GM21367 (cell line): Measurements from ENCODE around the gene PRKCD.
A peak's percentile ranks its signal among the peaks of the same experiment; 100 is the strongest.

ENCODE experiments used
- ATAC-seq: cut with Tn5 transposase; IDR thresholded peaks from one replicate; pipeline ENCODE4 v1.9.1; 2021; ENCODE audit not compliant: unreplicated experiment

The PRKCD gene

DNA sequence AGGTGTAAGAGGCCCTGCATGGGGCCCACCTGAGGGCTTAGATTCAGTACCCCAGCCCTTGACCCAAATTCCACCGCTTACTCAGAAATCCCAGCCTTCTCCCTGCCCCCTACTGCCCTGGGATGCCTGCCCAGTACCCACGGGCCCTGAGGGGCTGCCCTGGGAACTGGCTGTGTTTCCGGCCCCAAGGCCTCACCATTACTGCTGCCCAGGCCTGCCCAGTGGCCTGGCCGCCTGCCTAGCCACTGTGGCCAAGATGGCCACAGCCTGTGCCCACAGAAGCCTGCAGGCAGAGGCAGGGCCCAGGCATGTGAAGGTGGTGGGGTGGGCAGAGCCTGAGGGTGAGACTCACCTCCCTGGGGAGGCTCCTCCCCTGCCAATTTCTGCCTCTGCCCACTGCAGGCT lies 6.1 kb upstream of the PRKCD start:
- no peak for ATAC-seq

DNA sequence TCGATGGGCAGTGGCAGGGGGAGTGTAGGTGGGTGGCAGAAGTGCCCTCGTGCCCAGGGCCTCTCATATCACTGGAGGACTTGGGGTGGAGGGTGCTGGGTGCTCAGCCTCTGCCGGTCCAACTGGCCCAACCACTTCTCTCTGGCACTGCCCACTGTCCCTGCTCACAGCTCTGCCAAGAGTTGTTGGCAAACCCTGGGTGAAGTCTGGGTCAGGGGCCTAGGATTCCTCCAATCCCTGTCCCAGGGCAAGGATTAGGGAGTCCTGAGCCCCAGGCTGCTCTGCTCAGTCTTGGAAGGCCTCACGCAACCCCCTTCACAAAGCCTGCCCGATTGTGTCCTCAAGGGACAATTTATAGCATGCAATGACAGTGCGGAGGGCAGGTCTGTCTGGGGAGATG lies 5.2 kb upstream of the PRKCD start:
- ATAC-seq = no peak

DNA sequence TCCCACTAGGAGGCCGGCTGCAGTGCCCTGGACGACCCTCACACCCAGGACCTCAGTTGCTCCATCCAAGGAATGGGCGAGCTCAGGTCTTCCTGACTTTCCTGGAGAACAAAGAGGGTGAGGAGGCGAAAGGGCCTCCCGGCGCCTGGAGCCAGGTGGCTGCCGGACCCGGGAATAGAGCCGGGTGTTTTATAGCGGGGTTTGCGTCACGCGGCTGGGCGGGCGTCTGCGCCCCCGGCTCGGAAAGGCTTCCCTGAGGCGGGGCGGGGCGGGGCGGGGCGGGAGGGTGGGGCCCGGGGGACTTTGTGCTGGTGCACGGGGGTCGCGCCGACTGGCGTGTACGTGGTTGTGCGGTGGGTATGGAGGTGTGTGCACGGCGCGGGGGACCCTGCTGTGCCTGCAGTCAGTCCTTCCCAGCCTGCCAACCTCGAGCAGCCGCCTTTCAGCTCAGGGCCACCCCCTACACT lies 4.6 kb upstream of the PRKCD start:
- ATAC-seq = no peak

DNA sequence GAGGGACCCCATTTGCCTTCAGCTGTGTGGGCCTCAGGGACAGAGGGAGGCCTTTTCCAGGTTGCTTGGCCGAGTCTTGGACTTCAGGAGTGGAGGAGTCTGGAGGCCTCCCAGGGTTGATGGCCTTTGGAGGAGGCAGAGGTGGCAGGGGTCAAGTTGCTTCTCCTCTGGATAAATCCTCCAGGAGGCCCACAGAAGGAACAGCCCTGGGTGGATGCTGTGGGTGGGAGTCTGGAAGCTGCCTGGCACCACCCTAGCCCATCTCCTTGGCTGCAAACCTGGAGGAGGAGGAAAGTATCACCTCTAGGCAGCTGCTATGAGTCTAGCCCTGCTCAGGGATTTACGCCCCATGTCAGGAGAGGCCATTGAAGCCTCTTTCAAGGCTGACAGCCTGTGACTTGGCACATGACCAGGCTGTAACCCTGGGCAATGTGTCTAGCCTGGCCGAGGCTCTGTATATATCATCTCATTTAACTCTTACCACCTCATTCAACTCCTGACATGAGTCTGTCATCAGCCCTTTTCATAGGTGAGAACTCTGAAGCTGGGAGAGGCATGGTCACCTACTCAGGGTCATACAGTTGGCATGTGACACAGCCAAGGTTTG lies 2.9 kb upstream of the PRKCD start:
- ATAC-seq = no peak

DNA sequence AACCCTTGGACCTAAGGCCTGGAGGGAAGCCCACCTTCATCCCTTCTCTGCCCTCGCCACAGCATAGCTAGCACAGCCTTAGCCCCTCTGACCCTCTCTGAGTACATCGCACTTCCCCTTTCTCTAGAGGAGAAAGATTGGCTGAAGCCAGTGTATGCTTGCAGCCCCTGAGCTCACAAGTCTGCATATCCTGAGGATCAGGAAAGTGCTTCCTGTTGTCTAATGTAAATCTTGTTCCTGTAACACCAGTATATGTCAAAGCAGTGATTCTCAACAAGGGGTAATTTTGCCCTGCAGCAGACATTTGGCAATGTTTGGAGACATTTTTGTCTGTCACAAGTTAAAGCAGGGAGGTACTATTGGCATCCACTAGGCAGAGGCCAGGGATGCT lies 2.2 kb upstream of the PRKCD start:
- no peak for ATAC-seq

DNA sequence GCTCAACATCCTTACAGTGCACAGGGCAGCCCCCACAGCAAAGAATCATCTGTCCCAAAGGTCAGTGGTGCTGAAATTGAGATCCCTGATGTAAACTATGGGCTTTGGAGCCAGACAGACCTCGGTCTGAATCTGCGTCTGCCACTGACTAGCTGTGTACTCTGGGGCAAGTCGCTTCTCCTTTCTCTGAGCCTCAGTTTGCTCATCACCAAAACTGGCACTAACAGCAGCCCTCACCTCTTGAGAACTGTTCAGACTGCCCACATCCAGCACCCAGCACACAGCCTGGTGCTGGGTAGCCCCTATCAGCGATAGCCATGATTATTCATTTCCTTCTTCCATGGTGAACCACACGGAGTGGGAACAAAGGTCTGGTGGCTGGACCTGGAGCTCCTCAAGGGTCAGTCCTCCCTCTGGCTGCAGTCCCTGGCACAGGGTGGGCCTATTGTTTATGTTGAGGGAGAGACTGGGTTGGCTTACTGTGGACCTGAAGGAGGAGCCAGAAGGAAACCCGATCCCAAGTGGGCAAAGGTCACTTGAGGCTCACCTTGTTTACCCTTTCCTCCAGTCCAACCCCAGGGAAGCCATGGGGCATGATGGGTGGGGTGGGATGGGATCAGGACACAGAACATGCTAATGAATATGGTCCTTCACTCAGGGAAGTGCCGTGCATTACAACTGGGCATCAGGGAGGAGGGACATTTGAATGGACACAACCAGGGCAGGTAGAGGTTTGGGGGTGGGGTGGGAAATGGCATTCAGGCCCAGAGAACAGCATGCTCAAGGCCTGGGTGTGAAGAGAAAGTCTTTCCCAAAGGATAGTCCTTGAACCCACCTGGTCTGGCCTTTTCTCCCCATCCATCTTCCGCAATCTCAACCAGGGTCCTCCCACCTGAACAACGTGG lies 1.6 kb upstream of the PRKCD start:
- ATAC-seq = no peak

DNA sequence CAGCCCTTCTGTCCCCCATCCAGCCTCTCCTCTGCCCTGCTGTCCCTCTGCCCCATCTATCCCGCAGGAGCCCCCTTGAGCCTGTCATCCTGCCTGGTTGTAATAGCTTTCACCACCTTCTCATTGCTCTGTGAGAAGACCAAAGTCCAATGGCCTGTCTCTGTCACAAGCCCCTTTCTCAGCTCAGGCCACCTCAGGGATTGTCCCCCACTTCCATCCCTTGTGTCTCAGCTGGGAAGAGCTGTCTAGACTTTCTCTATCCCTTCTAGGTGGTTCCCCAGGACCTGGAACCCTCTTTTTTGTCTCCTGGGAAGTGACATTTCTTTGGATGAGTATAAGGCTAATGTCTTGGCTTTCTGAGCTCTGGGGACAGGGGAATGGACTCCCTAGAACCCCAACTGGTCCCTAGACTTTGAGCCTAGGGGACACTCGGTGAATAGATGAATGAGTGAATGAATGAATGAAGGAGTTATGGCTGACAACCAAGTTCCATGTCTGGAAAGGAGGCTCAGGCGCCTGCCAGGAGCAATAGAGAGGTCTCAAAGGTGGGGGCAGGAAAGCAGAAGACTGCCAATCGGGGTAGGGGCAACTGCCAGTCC lies 849 bp upstream of the PRKCD start:
- ATAC-seq = no peak

DNA sequence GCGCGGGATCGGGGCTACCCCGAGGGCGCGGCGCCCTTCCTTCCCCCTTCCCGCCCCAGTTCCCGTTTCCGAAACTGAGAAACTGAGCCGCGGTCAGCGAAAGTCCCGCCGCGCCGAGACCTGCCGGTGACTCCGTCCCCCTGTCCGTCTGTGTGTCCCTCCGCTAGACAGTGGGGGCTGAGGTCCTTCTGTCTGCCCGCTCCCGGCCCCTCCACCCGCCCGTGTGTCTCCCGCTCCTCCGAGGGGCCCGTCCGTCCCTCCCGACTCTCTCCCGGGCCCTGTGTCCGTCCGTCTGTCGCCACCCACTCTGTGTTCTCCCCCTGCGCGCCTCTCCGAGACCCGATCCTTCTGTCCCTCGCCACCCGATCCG lies 426 bp downstream of the PRKCD start:
- no peak for ATAC-seq

DNA sequence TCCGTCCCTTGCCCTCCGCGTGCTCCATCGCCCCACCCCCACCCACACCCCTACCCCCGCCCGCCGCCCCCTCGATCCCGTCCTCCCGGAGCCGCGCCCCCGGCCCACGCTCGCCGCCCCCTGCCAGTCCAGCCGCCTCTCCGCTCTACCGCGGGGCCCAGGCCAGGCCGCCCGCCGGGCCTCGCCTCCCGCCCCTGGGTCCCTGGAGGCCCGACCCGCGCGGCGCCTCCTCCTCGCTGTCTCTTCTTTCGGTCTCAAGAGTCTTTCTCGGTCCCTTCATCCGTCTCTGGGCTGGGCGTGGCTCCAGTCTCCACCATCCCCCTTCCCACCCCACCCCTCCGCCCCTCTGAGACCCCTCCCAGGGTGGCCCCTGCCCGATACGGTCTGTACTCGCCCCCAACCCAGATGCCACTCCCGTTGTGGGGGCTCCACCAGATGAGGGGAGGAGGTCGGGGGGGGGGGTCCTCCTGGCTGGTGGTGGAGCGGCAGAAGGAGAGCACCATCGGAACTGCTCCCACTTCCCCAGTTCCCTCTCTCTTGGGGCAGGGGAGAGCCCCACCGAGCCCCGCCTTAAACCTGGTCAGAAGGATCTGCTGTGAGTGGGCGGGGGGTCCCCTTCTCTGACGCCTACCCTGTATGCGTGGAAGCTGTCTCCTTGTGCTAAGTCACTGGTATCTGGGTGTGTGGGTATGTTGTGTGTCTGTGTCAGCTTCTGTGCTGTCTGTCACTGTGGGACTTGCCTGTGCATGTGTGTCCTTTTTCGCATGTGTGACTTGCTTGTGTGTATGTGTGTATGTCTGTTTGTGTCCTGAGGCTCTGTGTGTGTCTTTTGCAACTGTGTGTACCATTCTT lies 1.0 kb downstream of the PRKCD start:
- ATAC-seq = no peak

DNA sequence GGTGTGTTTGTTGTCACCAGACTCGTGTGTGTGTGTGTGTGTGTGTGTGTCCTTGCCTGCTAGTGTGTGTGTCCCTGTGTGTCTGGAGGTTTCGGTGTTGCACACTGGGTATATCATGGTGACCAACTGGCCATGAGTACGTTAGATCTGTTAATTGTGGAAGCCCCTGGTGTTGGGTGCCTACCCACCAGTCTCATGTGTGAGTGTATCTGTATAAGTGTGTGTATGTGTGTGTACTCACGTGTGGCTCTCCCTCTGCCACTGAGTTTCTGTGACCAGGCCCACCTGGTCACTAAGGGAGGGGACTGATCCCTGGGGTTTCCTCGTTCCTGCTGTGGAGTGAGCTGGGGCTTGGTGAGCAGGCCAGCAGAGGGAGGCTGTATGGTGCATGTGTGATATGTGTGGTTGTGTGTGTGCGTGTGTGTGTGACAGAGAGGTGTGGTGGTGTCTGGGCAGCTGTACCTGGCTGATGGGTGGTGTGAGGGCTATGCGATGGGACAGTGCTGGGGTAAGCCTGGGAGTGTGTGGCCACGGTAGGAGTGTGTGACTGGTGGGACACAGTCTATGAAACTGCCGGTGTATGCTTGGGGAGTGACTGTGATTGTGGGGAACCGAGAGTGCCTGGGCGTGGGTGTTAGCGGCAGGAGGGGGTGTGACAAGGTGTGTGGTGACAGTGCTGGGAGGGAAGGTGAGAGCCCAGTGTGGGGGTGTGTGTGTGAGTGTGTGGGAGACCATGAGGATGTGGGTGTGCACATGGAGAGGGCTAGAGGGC lies 1.8 kb downstream of the PRKCD start:
- peak; percentile 28 for ATAC-seq

DNA sequence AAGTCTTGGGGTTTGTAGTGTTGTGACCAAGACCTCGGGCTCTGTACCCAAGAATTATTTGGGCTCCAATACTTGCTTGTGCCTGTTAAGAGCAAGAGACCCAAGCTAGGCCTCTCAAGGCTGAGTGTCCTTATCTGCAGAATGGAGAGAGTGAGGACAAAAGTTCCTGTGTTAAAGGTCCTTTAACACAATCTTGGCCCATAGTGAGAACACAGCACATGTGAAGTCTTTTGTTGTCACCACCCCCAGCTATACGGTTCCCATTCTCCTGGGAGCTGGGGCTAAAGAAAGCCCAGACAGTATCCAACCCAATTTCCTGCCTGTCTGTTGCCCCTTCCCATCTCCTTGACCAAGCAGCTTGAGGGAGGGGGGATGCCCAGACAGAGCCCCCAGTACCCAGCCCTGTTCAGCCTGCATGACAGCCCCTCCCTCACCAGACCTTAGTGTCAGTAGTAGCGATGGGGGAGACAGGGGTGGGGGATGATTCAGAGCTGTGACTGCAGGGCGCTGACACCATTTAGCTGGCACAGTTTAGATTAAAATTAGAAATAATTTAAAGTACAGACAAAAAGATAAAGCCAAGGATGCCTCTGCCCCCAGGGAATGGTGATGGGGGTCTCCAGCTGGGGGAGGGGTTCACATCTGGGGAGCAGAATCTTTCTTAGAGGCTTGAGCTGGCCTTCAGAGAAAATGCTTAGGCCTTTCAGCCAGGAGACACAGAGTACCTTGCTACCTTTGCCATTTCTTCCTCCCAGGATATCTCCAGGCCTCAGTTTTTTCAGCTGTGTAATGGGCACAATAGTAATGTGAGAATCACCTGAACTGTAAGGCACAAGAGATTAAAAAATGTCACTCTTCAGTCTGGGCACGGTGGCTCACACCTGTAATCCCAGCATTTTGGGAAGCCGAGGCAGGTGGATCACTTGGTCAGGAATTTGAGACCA lies 2.7 kb downstream of the PRKCD start:
- no peak for ATAC-seq

DNA sequence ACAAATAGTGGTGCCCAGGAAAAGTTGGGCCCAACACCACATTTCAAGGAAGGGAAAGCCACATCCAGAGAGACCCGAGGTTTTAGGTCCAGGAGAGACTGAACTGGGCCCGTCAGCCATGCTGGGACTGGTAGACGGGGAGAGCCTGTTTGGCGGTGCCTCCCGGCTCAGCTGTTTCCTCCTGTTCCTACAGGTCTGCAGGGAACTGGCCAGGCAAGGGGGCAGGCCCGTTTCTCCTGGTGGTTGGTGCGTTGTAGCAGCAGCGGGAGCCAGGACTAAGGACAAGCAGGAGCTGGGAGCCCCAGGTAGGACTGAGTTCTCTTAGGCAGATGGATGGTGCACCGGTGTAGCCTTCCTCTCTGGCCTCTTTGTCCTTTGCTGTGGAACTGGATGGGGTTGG lies 3.9 kb downstream of the PRKCD start:
- ATAC-seq = no peak

DNA sequence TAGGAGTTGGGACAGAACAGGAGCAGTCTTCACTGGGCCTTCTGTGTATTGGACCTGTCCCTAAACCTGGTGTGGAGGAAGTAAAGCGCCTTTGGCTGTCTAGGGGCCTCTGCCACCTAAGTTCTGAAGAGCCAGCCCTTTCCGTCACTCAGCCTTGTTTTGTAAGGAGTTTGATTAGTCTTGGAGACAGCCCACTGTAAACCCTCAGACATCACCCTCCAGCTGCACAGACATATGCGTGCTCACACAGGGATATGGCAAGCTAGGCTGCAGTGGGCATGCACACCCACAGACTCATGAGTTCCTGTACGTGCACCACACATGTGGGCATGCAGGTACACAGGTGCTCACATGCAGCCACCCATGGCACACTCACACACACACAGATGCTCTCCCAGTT lies 5.2 kb downstream of the PRKCD start:
- no peak for ATAC-seq

DNA sequence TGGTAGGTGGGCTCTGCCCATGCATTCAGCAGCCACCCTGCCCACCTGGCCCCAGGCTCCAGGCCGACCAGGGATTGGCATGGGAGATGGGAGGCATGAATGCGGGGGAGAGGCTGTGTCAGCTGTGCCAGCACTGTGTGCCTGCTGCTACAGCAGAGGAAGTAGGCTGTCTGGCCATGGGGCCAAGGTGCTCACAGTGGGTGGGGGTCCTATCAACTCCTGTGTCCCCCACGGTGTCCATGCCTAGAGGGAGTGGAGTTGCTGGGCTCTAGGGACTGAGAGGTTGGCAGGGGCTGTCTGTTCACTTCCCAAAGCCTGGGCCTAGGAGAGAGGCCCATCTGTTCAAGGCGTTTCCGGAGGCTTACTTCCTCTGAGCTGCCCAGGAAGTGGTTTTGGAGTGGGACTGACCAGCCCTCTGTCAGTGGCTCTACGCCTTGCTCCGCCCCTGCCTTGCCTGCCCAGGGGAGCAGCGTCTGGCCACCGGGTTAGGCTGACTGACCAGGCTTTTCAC lies 5.8 kb downstream of the PRKCD start:
- no peak for ATAC-seq

DNA sequence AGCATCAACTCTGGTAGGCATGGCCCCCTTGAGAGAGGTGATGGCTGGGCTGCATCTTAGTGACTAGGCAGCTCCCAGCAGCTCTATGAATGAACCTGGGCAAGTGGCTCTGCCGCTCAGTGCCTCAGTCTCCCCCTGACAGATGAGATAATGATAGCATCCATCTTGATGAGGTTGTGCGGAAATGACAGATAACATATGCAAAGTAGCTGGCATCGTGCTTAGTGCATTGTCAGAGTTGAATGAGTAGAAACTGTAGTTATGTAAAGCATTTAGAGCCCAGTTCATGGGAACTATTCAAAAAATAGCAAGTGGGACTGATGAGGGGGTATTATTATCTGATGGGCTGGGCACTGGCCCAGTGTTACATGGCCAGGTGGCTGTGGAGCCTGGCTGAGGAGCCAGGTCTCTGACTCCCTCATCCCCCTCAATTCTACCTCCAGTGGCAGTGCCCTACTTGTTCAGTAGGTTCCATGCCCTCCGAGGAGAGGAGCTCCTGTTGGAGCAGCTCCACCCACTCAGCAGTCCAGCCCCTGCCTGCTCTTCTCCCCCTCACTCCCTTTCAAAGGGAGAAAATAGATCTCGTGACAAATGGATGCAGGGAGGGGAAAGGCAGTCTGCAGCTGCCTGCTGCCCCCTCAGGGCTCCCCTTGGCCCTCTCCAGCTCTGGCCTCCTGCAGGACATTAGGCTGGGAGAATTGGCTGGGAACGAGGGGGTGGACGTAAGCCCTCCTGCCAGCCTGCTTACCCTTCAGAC lies 6.6 kb downstream of the PRKCD start:
- no peak for ATAC-seq

DNA sequence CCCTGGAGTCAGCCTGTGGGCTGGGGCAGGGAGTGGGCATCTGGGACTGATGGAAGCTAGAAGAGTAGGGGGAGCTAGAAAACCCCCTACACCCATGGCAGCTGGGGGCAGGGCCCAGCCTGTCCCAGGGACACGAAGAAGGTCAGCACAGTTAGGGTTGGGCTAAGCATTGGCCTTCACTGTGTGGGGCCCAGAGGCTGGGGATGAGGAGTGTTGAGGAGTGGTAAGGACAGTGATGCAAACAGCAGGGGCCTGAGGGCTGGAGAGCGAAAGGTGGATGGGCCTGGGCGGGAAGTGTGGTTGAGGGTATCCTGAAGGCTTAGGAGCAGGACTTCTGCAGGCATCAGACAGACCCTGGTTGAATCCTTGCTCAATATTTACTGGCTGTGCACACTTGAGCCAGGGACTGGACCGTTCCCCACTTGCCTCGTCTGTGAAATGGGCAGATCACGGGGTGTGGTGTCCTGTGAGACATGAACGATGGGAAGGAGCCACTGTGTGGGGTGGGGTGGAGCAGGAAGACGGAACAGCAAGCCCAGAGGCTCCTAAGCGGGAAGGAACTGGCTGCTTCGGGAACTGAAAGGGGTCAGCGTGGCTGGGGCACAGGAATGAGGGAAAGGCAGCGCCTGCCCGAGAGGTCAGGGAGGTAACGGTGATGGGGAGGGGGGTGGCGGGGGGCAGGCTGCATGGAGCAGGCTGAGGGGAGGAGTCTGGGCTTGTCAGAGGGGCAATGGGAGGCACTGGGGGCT lies 7.3 kb downstream of the PRKCD start:
- ATAC-seq = no peak

DNA sequence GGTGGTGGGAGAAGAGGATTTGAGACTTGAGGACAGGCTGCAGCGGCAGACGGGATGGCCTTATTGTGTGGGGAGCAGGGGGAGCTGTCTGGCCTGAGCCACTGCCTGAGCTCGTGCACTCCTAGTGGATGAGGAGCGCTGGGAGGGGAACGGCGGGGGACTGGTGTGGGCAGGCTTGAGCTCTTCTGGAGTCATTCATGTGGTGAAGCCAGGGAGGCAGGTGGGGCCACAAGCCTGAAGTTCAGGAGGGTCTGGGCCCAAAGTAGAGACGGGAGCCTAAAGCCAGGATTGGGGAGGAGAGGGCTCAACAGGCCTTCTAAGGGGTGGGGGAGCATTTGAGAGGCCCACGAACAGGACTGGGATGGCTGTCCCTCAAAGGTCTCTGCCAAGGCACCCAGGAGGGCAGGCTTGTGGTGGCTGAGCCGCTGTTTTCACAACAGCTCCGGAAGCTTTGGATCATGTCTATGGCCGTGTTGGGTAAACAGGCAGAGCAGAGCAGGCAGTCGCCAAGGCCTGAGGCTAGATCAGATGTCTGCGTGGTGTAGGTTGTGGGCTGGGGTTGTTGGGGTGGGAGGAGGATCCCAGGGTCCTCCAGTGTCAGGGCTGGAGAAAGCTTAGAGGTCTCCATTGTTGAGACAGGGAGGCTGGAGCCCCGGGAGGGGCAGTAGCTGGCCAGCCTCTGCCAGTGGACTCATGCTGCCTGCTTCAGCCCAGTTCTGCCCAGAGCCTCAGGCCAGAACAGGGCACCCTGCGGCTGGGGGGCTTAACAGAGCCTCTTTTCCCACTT lies 8.2 kb downstream of the PRKCD start:
- no peak for ATAC-seq
